IPS DF 6.9 (cell line): ENCODE data around the gene ZNF680.

Experiments
- DNase-seq: peaks from one replicate; pipeline ENCODE4 v3.0.0-alpha.2; 2013; ENCODE audit warnings: low read depth, low spot score
- H3K27ac ChIP-seq: one replicate; pipeline ENCODE4 v1.5.1; 2013; ENCODE audit warnings: low read length, control low read depth
- H3K27me3 ChIP-seq: 2 replicates; pipeline ENCODE4 v1.6.1; 2013; ENCODE audit warnings: mild to moderate bottlenecking, low read length; ENCODE audit not compliant: control insufficient read depth, insufficient read depth
- H3K36me3 ChIP-seq: 2 replicates; pipeline ENCODE4 v1.6.1; 2013; ENCODE audit warnings: low read length; ENCODE audit not compliant: control insufficient read depth, insufficient read depth
- H3K4me1 ChIP-seq: 2 replicates; pipeline ENCODE4 v1.6.1; 2013; ENCODE audit warnings: low read length; ENCODE audit not compliant: control insufficient read depth, insufficient read depth
- H3K4me3 ChIP-seq: 2 replicates; pipeline ENCODE4 v1.5.1; 2013; ENCODE audit warnings: mild to moderate bottlenecking, low read length
- H3K9me3 ChIP-seq: 2 replicates; pipeline ENCODE4 v1.6.1; 2013; ENCODE audit warnings: low read length, inconsistent platforms; ENCODE audit not compliant: control insufficient read depth, insufficient read depth
- WGBS: extraction: QIAGEN DNeasy Blood & Tissue Kit; methylation state at CpG from one replicate; pipeline ENCODE4 v1.1.7; 2013; ENCODE audit warnings: mixed read lengths, missing lambda C conversion rate; ENCODE audit not compliant: insufficient read length, insufficient coverage; 5-methylcytosine and 5-hydroxymethylcytosine counted together

The ZNF680 gene

GRCh38 chr7:64515781-64516180, 47.1 kb downstream of the ZNF680 start:
- Histone ChIP-seq H3K4me3 (no peak overlapping the region), H3K36me3 (no peaks in the 10 kb centered on the region), H3K27me3 (no peaks in the 10 kb centered on the region), H3K27ac (no peak overlapping the region), H3K9me3 (no peaks in the 10 kb centered on the region), H3K4me1 (no peaks in the 10 kb centered on the region)
- DNase-seq: no peak
- WGBS: no CpG with 5 or more reads among the region's 1 CpG

GRCh38 chr7:64515330-64515729, 47.5 kb downstream of the ZNF680 start:
- no peak for DNase-seq
- H3K4me3 ChIP-seq: no peak overlapping the region
- no peaks in the 10 kb centered on the region for H3K9me3 ChIP-seq
- H3K36me3 ChIP-seq: no peaks in the 10 kb centered on the region
- no peaks in the 10 kb centered on the region for H3K27me3 ChIP-seq
- H3K4me1 ChIP-seq: no peaks in the 10 kb centered on the region
- no peak overlapping the region for H3K27ac ChIP-seq

- Histone ChIP-seq H3K27ac (no peak overlapping the region), H3K4me1 (no peaks in the 10 kb centered on the region), H3K36me3 (no peaks in the 10 kb centered on the region), H3K9me3 (no peaks in the 10 kb centered on the region; the same call in 1 of the 2 replicates), H3K4me3 (no peak overlapping the region), H3K27me3 (no peaks in the 10 kb centered on the region)
- no peak for DNase-seq
- WGBS: no CpG with 5 or more reads among the region's 2 CpGs
Observed at GRCh38 chr7:64509583-64509982, 53.3 kb downstream of the ZNF680 start.

- H3K27ac ChIP-seq: no peak overlapping the region
- H3K9me3 ChIP-seq: no peaks in the 10 kb centered on the region; the same call in 1 of the 2 replicates
- WGBS: no CpG with 5 or more reads among the region's 3 CpGs
- H3K4me1 ChIP-seq: no peaks in the 10 kb centered on the region; the same call in 1 of the 2 replicates
- no peaks in the 10 kb centered on the region for H3K36me3 ChIP-seq
- no peak overlapping the region for H3K4me3 ChIP-seq
- DNase-seq: no peak
- no peaks in the 10 kb centered on the region for H3K27me3 ChIP-seq
Observed at GRCh38 chr7:64504581-64505120, 58.2 kb downstream of the ZNF680 start.

GRCh38 chr7:64498270-64498669, 64.6 kb downstream of the ZNF680 start:
- WGBS: no CpG with 5 or more reads among the region's 1 CpG
- DNase-seq: no peak
- no peak overlapping the region for H3K4me3 ChIP-seq

GRCh38 chr7:64494912-64495461, 67.9 kb downstream of the ZNF680 start:
- WGBS: no CpG with 5 or more reads among the region's 26 CpGs
- Histone ChIP-seq H3K4me1 (no peaks in the 10 kb centered on the region), H3K27ac (no peak overlapping the region), H3K4me3 (no peak overlapping the region), H3K9me3 (peaks cover 4% of the 10 kb centered on the region), H3K27me3 (no peaks in the 10 kb centered on the region), H3K36me3 (no peaks in the 10 kb centered on the region)
- no peak for DNase-seq

More at GRCh38 chr7:64498270-64498669, 64.6 kb downstream of the ZNF680 start:
- H3K9me3 ChIP-seq: peaks cover 4% of the 10 kb centered on the region
- H3K4me1 ChIP-seq: no peaks in the 10 kb centered on the region; the same call in 1 of the 2 replicates
- H3K27ac ChIP-seq: no peak overlapping the region
- no peaks in the 10 kb centered on the region for H3K27me3 ChIP-seq
- no peaks in the 10 kb centered on the region for H3K36me3 ChIP-seq

GRCh38 chr7:64485623-64486022, 77.2 kb downstream of the ZNF680 start:
- WGBS: no CpG with 5 or more reads among the region's 1 CpG
- no peaks in the 10 kb centered on the region for H3K27me3 ChIP-seq
- H3K36me3 ChIP-seq: no peaks in the 10 kb centered on the region
- no peak for DNase-seq
- no peak overlapping the region for H3K27ac ChIP-seq
- no peak overlapping the region for H3K4me3 ChIP-seq
- peaks cover under 1% of the 10 kb centered on the region for H3K9me3 ChIP-seq
- no peaks in the 10 kb centered on the region for H3K4me1 ChIP-seq
